ENCODE measurements around the gene MED15. TPM values are rescaled to one million over a fixed set of nuclear protein-coding genes. Genes with fewer than 3 reads are reported as not detected.

Gene MED15
- polyA plus RNA-seq, 6 donors from 2014 or later, result 7.3 to 41.8 (median 17.1) TPM

- Mint-ChIP-seq H3K4me3 (no peak overlapping the region), H3K36me3 (peaks cover 19 to 29% of the 10 kb centered on the region in 2 donors)
These were observed 55.4 kb downstream of the MED15 start for GRCh38 chr22:20562607-20563465.

GRCh38 chr22:20563466-20563906 lies 56.1 kb downstream of the MED15 start:
- no peak overlapping the region for H3K4me3 Mint-ChIP-seq

More at GRCh38 chr22:20562607-20563465, 55.4 kb downstream of the MED15 start:
- ATAC-seq (ENCODE audit: low read depth in 2 of 2), result no peak
- peak overlapping the region in 2 of 6 donors; percentile 79 to 86 for H3K27ac Mint-ChIP-seq
- peaks cover under 1 to 9% (median 4%) of the 10 kb centered on the region in 3 donors for H3K4me1 Mint-ChIP-seq
- H3K9me3 Mint-ChIP-seq, result peaks cover 5 to 10% (median 7%) of the 10 kb centered on the region in 7 donors
- no peaks in the 10 kb centered on the region for H3K27me3 Mint-ChIP-seq
- DNase-seq, result no peak

GRCh38 chr22:20563941-20564371 lies 56.5 kb downstream of the MED15 start:
- H3K36me3 Mint-ChIP-seq, result peaks cover 13 to 20% of the 10 kb centered on the region in 2 donors
- no peak overlapping the region for H3K4me3 Mint-ChIP-seq
- peaks cover 1 to 4% (median 3%) of the 10 kb centered on the region in 7 donors for H3K9me3 Mint-ChIP-seq
- H3K27ac Mint-ChIP-seq, result peak overlapping the region in 1 of 6 donors; percentile 10
- no peak for ATAC-seq (ENCODE audit: low read depth in 2 of 2)
- peaks cover 0 to 6% (median 3%) of the 10 kb centered on the region in 3 donors for H3K4me1 Mint-ChIP-seq
- no peaks in the 10 kb centered on the region for H3K27me3 Mint-ChIP-seq
- no peak for DNase-seq

More at GRCh38 chr22:20563466-20563906, 56.1 kb downstream of the MED15 start:
- no peak for ATAC-seq (ENCODE audit: low read depth in 2 of 2)
- H3K36me3 Mint-ChIP-seq, result peaks cover 17 to 25% of the 10 kb centered on the region in 2 donors
- peaks cover 5 to 9% (median 6%) of the 10 kb centered on the region in 7 donors for H3K9me3 Mint-ChIP-seq
- peaks cover 0 to 11% (median 3%) of the 10 kb centered on the region in 3 donors for H3K4me1 Mint-ChIP-seq
- H3K27ac Mint-ChIP-seq, result peak overlapping the region in 2 of 6 donors; percentile 10 to 86
- no peak for DNase-seq
- H3K27me3 Mint-ChIP-seq, result no peaks in the 10 kb centered on the region

- Mint-ChIP-seq H3K9me3 (no peaks in the 10 kb centered on the region), H3K27me3 (no peaks in the 10 kb centered on the region), H3K4me1 (peaks cover 0 to 6% (median 3%) of the 10 kb centered on the region in 3 donors), H3K4me3 (no peak overlapping the region), H3K27ac (no peak overlapping the region), H3K36me3 (peaks cover 7 to 12% of the 10 kb centered on the region in 2 donors)
- no peak for ATAC-seq (ENCODE audit: low read depth in 2 of 2)
- DNase-seq, result no peak
These were observed 57.8 kb downstream of the MED15 start for GRCh38 chr22:20565079-20565734.

- no peak for DNase-seq
- peaks cover 0 to 9% (median 3%) of the 10 kb centered on the region in 3 donors for H3K4me1 Mint-ChIP-seq
- H3K36me3 Mint-ChIP-seq, result peaks cover 7 to 12% of the 10 kb centered on the region in 2 donors
- H3K27me3 Mint-ChIP-seq, result no peaks in the 10 kb centered on the region
- no peak overlapping the region for H3K27ac Mint-ChIP-seq
- H3K4me3 Mint-ChIP-seq, result no peak overlapping the region
- no peaks in the 10 kb centered on the region for H3K9me3 Mint-ChIP-seq
- ATAC-seq (ENCODE audit: low read depth in 2 of 2), result no peak
These were observed 58.4 kb downstream of the MED15 start for GRCh38 chr22:20565761-20566160.

GRCh38 chr22:20566420-20567260 lies 59.2 kb downstream of the MED15 start:
- Mint-ChIP-seq H3K9me3 (no peaks in the 10 kb centered on the region), H3K36me3 (peaks cover 7 to 12% of the 10 kb centered on the region in 2 donors), H3K27me3 (no peaks in the 10 kb centered on the region), H3K27ac (peak overlapping the region in 1 of 6 donors; percentile 65), H3K4me3 (peak overlapping the region in 1 of 8 donors; percentile 68), H3K4me1 (peaks cover 0 to 9% (median 3%) of the 10 kb centered on the region in 3 donors)
- DNase-seq (no peak), ATAC-seq (ENCODE audit: low read depth in 2 of 2) (no peak)

GRCh38 chr22:20567371-20567847 lies 60.0 kb downstream of the MED15 start:
- H3K9me3 Mint-ChIP-seq, result no peaks in the 10 kb centered on the region
- H3K27ac Mint-ChIP-seq, result peak overlapping the region in 1 of 6 donors; percentile 54
- peaks cover 0 to 9% (median 3%) of the 10 kb centered on the region in 3 donors for H3K4me1 Mint-ChIP-seq
- no peaks in the 10 kb centered on the region for H3K27me3 Mint-ChIP-seq
- no peak overlapping the region for H3K4me3 Mint-ChIP-seq
- H3K36me3 Mint-ChIP-seq, result peaks cover 7 to 12% of the 10 kb centered on the region in 2 donors
- DNase-seq (no peak), ATAC-seq (ENCODE audit: low read depth in 2 of 2) (no peak)

- Mint-ChIP-seq H3K27ac (peak overlapping the region in 1 of 6 donors; percentile 82), H3K9me3 (no peaks in the 10 kb centered on the region), H3K4me1 (peaks cover 0 to 9% (median 3%) of the 10 kb centered on the region in 3 donors), H3K27me3 (no peaks in the 10 kb centered on the region), H3K4me3 (no peak overlapping the region), H3K36me3 (peaks cover 7 to 12% of the 10 kb centered on the region in 2 donors)
- ATAC-seq (ENCODE audit: low read depth in 2 of 2), result no peak
- no peak for DNase-seq
These were observed 60.6 kb downstream of the MED15 start for GRCh38 chr22:20567993-20568417.

GRCh38 chr22:20568502-20569058 lies 61.2 kb downstream of the MED15 start:
- H3K36me3 Mint-ChIP-seq, result peaks cover 7 to 16% of the 10 kb centered on the region in 2 donors
- peak overlapping the region in 2 of 6 donors; percentile 22 to 82 for H3K27ac Mint-ChIP-seq
- peaks cover 0 to 9% (median 3%) of the 10 kb centered on the region in 3 donors for H3K4me1 Mint-ChIP-seq

GRCh38 chr22:20569059-20570058 lies 61.9 kb downstream of the MED15 start:
- Mint-ChIP-seq H3K36me3 (peaks cover under 1 to 24% of the 10 kb centered on the region in 2 donors), H3K27me3 (no peaks in the 10 kb centered on the region), H3K4me1 (peaks cover 0 to 9% (median 3%) of the 10 kb centered on the region in 3 donors), H3K9me3 (no peaks in the 10 kb centered on the region), H3K27ac (peak overlapping the region in 3 of 6 donors; percentile 1 to 62 (median 15)), H3K4me3 (no peak overlapping the region)
- ATAC-seq (ENCODE audit: low read depth in 2 of 2) (peak; percentile 39 to 47), DNase-seq (no peak)

More at GRCh38 chr22:20568502-20569058, 61.2 kb downstream of the MED15 start:
- no peaks in the 10 kb centered on the region for H3K9me3 Mint-ChIP-seq
- no peak for DNase-seq
- no peaks in the 10 kb centered on the region for H3K27me3 Mint-ChIP-seq
- no peak for ATAC-seq (ENCODE audit: low read depth in 2 of 2)
- H3K4me3 Mint-ChIP-seq, result no peak overlapping the region

GRCh38 chr22:20571078-20571503 lies 63.7 kb downstream of the MED15 start:
- Mint-ChIP-seq H3K36me3 (peaks cover 0 to 32% of the 10 kb centered on the region in 2 donors), H3K9me3 (no peaks in the 10 kb centered on the region), H3K27me3 (no peaks in the 10 kb centered on the region), H3K4me1 (peaks cover 0 to 9% (median 3%) of the 10 kb centered on the region in 3 donors), H3K4me3 (peak overlapping the region in 1 of 8 donors; percentile 29), H3K27ac (no peak overlapping the region)
- DNase-seq (no peak), ATAC-seq (ENCODE audit: low read depth in 2 of 2) (peak; percentile 16 to 18)
